Islet of Langerhans (tissue), 1 donor: ENCODE results near the gene SIN3B.

Experiments used
- FAIRE-seq: peaks from one replicate; lab custom pipeline; 2011; peaks lifted over from hg19 to GRCh38; lab: Jason Lieb, UNC

Gene SIN3B

GRCh38 chr19:16824658-16825311 is 4.4 kb upstream of the SIN3B start:
- no peak for FAIRE-seq

- no peak for FAIRE-seq
Observed at GRCh38 chr19:16825312-16826052, 3.7 kb upstream of the SIN3B start.

GRCh38 chr19:16829822-16830289 is 658 bp downstream of the SIN3B start:
- FAIRE-seq: no peak

GRCh38 chr19:16830679-16831078 is 1.5 kb downstream of the SIN3B start:
- no peak for FAIRE-seq

GRCh38 chr19:16831531-16831930 is 2.3 kb downstream of the SIN3B start:
- FAIRE-seq: no peak

- no peak for FAIRE-seq
Observed at GRCh38 chr19:16834747-16835146, 5.5 kb downstream of the SIN3B start.

- FAIRE-seq: no peak
Observed at GRCh38 chr19:16836115-16837034, 7.2 kb downstream of the SIN3B start.

GRCh38 chr19:16837035-16837362 is 7.8 kb downstream of the SIN3B start:
- FAIRE-seq: no peak

- FAIRE-seq: no peak
Observed at GRCh38 chr19:16841391-16841926, 12.3 kb downstream of the SIN3B start.

- FAIRE-seq: no peak
Observed at GRCh38 chr19:16846901-16847300, 17.7 kb downstream of the SIN3B start.

GRCh38 chr19:16847430-16847829 is 18.2 kb downstream of the SIN3B start:
- FAIRE-seq: no peak

- no peak for FAIRE-seq
Observed at GRCh38 chr19:16849168-16849567, 20.0 kb downstream of the SIN3B start.

- no peak for FAIRE-seq
Observed at GRCh38 chr19:16850133-16850532, 20.9 kb downstream of the SIN3B start.

- no peak for FAIRE-seq
Observed at GRCh38 chr19:16851031-16851712, 22.0 kb downstream of the SIN3B start.

GRCh38 chr19:16853066-16853465 is 23.9 kb downstream of the SIN3B start:
- FAIRE-seq: no peak

- no peak for FAIRE-seq
Observed at GRCh38 chr19:16856091-16856490, 26.9 kb downstream of the SIN3B start.

- FAIRE-seq: no peak
Observed at GRCh38 chr19:16859626-16860025, 30.4 kb downstream of the SIN3B start.

- FAIRE-seq: no peak
Observed at GRCh38 chr19:16860118-16860517, 30.9 kb downstream of the SIN3B start.

GRCh38 chr19:16861011-16861410 is 31.8 kb downstream of the SIN3B start:
- no peak for FAIRE-seq

GRCh38 chr19:16861834-16862233 is 32.6 kb downstream of the SIN3B start:
- no peak for FAIRE-seq

- FAIRE-seq: no peak
Observed at GRCh38 chr19:16862826-16863415, 33.7 kb downstream of the SIN3B start.

GRCh38 chr19:16867211-16867610 is 38.0 kb downstream of the SIN3B start:
- FAIRE-seq: no peak
